Measurements from ENCODE around the gene ARF4. TPM values are rescaled to one million over a fixed set of nuclear protein-coding genes. Genes with fewer than 3 reads are reported as not detected.

The ARF4 gene
- total RNA-seq, 1 donor, result 261 TPM

GRCh38 chr3:57538465-57538864 is 58.7 kb downstream of the ARF4 start:
- no peaks in the 10 kb centered on the region for H3K4me1 ChIP-seq (ENCODE audit: insufficient read depth, low read length)
- no peak overlapping the region for H3K27ac ChIP-seq (ENCODE audit: low read depth, low read length)

GRCh38 chr3:57530071-57530608 is 67.0 kb downstream of the ARF4 start:
- Histone ChIP-seq H3K27ac (ENCODE audit: low read depth, low read length) (no peak overlapping the region), H3K4me1 (ENCODE audit: insufficient read depth, low read length) (no peaks in the 10 kb centered on the region), H3K4me3 (ENCODE audit: insufficient read depth, low read length) (no peak overlapping the region), H3K36me3 (ENCODE audit: insufficient read depth, low read length) (no peaks in the 10 kb centered on the region), H3K4me2 (ENCODE audit: insufficient read depth, low read length) (no peak overlapping the region), H3K27me3 (ENCODE audit: insufficient read depth, low read length) (no peaks in the 10 kb centered on the region), H2AFZ (ENCODE audit: low read length) (no peak overlapping the region), H4K20me1 (ENCODE audit: insufficient read depth, low read length) (no peaks in the 10 kb centered on the region), H3K9me3 (ENCODE audit: low read depth, low read length) (no peaks in the 10 kb centered on the region), H3K79me2 (ENCODE audit: insufficient read depth, low read length) (no peaks in the 10 kb centered on the region)
- TF ChIP-seq CTCF (IDR thresholded peaks at IDR 0.05; ENCODE audit: extremely low read depth, low read depth, low read length), result no peak
- DNase-seq (ENCODE audit: insufficient read length, low spot score, missing footprints), result no peak

More at GRCh38 chr3:57538465-57538864, 58.7 kb downstream of the ARF4 start:
- H3K79me2 ChIP-seq (ENCODE audit: insufficient read depth, low read length), result no peaks in the 10 kb centered on the region
- no peaks in the 10 kb centered on the region for H4K20me1 ChIP-seq (ENCODE audit: insufficient read depth, low read length)
- no peaks in the 10 kb centered on the region for H3K36me3 ChIP-seq (ENCODE audit: insufficient read depth, low read length)
- H3K4me3 ChIP-seq (ENCODE audit: insufficient read depth, low read length), result no peak overlapping the region
- H3K9me3 ChIP-seq (ENCODE audit: low read depth, low read length), result no peaks in the 10 kb centered on the region
- DNase-seq (ENCODE audit: insufficient read length, low spot score, missing footprints), result no peak
- H3K4me2 ChIP-seq (ENCODE audit: insufficient read depth, low read length), result no peak overlapping the region
- TF ChIP-seq CTCF (IDR thresholded peaks at IDR 0.05; ENCODE audit: extremely low read depth, low read depth, low read length), result no peak
- H3K27me3 ChIP-seq (ENCODE audit: insufficient read depth, low read length), result no peaks in the 10 kb centered on the region
- H2AFZ ChIP-seq (ENCODE audit: low read length), result no peak overlapping the region

Small RNA genes within 50 kb of the gene (small RNA-seq; reads per million reads assigned to genes)
- gene RNU6-108P (not detected), gene RNU6-483P (not detected), gene RNU6ATAC26P (not detected)

Other genes with a start within 250 kb of the ARF4 start
- gene DNAH12, start 53.0 kb downstream of the ARF4 start, total RNA-seq, result under 0.01 TPM in 2 replicates
- gene PDE12, start 41.1 kb downstream of the ARF4 start, total RNA-seq, result 17.1 and 19.9 TPM in 2 replicates
- gene DENND6A, start 95.7 kb upstream of the ARF4 start, total RNA-seq, result 25.3 and 27.1 TPM in 2 replicates
- gene SLMAP, start 159.0 kb upstream of the ARF4 start, total RNA-seq, result 43.9 and 50.7 TPM in 2 replicates

Data from osteoblast (primary cell).